Activated T-cell treated with anti-CD3 and anti-CD28 coated beads, Interleukin-2, amount 50 U/mL, for 48 hours (primary cell): ENCODE measurements around the gene ZBTB1.

Experiments
- DNase-seq, 2 experiments: peaks; one replicate each; pipeline ENCODE4 v3.0.0-alpha.2; 2020

Gene ZBTB1

DNA sequence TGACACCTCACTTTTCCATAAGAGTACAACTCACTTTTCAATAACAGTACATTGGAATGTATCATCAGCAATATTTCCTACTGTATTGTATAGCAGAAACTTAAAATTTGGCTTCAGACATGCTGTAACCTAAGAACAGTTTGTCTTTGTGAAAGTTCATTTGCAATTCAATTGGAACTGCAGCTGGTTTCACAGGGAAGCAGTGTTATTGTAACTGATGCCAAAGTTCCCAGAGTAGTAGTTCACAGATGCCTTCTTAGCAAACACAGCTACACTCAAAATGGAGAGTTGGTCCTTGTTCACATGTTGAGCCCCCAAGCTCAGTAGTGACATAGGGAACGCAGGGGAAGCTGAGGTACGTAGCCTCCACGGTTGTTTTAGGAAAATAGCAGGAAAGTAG lies 68.5 kb downstream of the ZBTB1 start:
- DNase-seq: no peak
